Tibial nerve (tissue), 4 donors: ENCODE results near the gene NEK3. TPM values are rescaled to one million over a fixed set of nuclear protein-coding genes. Genes with fewer than 3 reads are reported as not detected.

Source experiments
- DNase-seq, 2 donors: peaks; one replicate each; pipeline ENCODE4 v3.0.0-alpha.2; 2019; ENCODE audit warnings: low spot score in 2 of 2
- H3K27ac ChIP-seq, 4 donors: fragments of 200-600 bp; sonication (generic) in 3 of 4; one replicate each; pipeline ENCODE4 v1.5.1; 2017 to 2019; ENCODE audit warnings: mild to moderate bottlenecking in 1 of 4
- H3K27me3 ChIP-seq, 2 donors: fragments of 200-600 bp; sonication (generic) in 1 of 2; one replicate each; pipeline versions ENCODE4 v1.5.1 to v1.6.0; 2017 to 2019
- H3K36me3 ChIP-seq, 3 donors: fragments of 200-600 bp; sonication (generic); one replicate each; pipeline ENCODE4 v1.5.1; 2018 to 2019
- H3K4me1 ChIP-seq, 4 donors: fragments of 200-600 bp; sonication (generic) in 3 of 4; one replicate each; pipeline ENCODE4 v1.5.1; 2017 to 2019
- H3K4me3 ChIP-seq, 4 donors: fragments of 200-600 bp; sonication (generic) in 3 of 4; one replicate each; pipeline ENCODE4 v1.5.1; 2017 to 2019; ENCODE audit warnings: mild to moderate bottlenecking in 1 of 4, moderate library complexity in 1 of 4
- H3K9me3 ChIP-seq, 4 donors: fragments of 200-600 bp; sonication (generic) in 3 of 4; one replicate each; pipeline ENCODE4 v1.5.1; 2017 to 2019
- CTCF ChIP-seq, 5 experiments: fragments of 200-600 bp in 3 of 5; fragments of 450-650 bp in 2 of 5; sonication (generic) in 3 of 5; IDR thresholded peaks; one replicate each; pipeline ENCODE4 v1.5.1; 2016 to 2019; ENCODE audit warnings: antibody characterized with exemption in 5 of 5, mild to moderate bottlenecking in 3 of 5, moderate library complexity in 2 of 5
- EP300 ChIP-seq, 2 donors: sonication (generic); formaldehyde crosslinking; IDR thresholded peaks; one replicate each; pipeline ENCODE4 v1.6.1; 2017; ENCODE audit warnings: antibody characterized with exemption in 2 of 2, mild to moderate bottlenecking in 1 of 2
- POLR2A ChIP-seq, 2 donors: fragments of 450-650 bp; IDR thresholded peaks; one replicate each; pipeline ENCODE4 v1.6.1; 2017; ENCODE audit warnings: antibody characterized with exemption in 2 of 2, mild to moderate bottlenecking in 2 of 2, moderate library complexity in 2 of 2
- WGBS, 2 donors: methylation state at CpG; one replicate each; pipeline ENCODE4 v1.1.5; 2018; 5-methylcytosine and 5-hydroxymethylcytosine counted together
- total RNA-seq, 4 donors: library from RNA; depleted of rRNA; stranded (reverse); fragments of >200 nt; gene quantifications; one replicate each; pipeline ENCODE4 v1.1.0, GENCODE V29; 2016

Gene NEK3
- total RNA-seq, 4 donors from 2014 or later: 22.0 to 49.8 (median 36.7) TPM

DNA sequence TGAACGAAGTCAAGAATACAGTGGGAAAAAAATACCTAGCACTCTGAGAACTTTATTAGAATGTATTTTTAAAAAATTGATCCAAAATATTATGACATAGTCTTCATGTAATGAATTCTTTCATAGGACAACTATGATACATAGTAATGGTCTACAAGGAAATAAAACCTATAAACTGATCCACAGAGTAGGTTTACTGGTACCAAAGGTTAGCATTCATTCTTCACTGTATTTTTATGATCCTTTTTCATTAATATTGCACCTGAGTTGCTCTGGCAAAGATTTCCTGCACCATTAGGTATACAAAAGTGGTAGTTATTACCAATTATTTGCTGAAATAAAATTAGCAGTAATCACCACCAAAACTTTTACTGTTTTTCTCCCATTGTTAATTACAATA, 4.2 kb downstream of the NEK3 start:
- H3K36me3 ChIP-seq: peaks cover 0 to 31% (median 0%) of the 10 kb centered on the region in 3 donors
- no peak overlapping the region for H3K27ac ChIP-seq
- no peaks in the 10 kb centered on the region for H3K9me3 ChIP-seq
- peaks cover 0 to 28% (median 8%) of the 10 kb centered on the region in 4 donors for H3K4me1 ChIP-seq
- H3K4me3 ChIP-seq: no peak overlapping the region
- WGBS, 2 donors: 91 to 97% methylated on average over 1 of the region's 1 CpG
- no peaks in the 10 kb centered on the region for H3K27me3 ChIP-seq
- DNase-seq: no peak
- no peak for TF ChIP-seq EP300 (IDR thresholded peaks at IDR 0.05)

- no peaks in the 10 kb centered on the region for H3K4me1 ChIP-seq
- H3K27ac ChIP-seq: no peak overlapping the region
- no peak overlapping the region for H3K4me3 ChIP-seq
- no peaks in the 10 kb centered on the region for H3K27me3 ChIP-seq
- H3K9me3 ChIP-seq: no peaks in the 10 kb centered on the region
- TF ChIP-seq EP300 (IDR thresholded peaks at IDR 0.05) (no peak), POLR2A (IDR thresholded peaks at IDR 0.05) (no peak), CTCF (IDR thresholded peaks at IDR 0.05) (no peak)
- WGBS, 2 donors: 80 to 89% methylated on average over 1 of the region's 1 CpG
- DNase-seq: no peak
- peaks cover 0 to 81% (median 6%) of the 10 kb centered on the region in 3 donors for H3K36me3 ChIP-seq
Observed at GRCh38 chr13:52147225-52147624, 12.2 kb downstream of the NEK3 start.

GRCh38 chr13:52141299-52141698, 18.1 kb downstream of the NEK3 start:
- TF ChIP-seq POLR2A (IDR thresholded peaks at IDR 0.05) (no peak), CTCF (IDR thresholded peaks at IDR 0.05) (no peak)
- Histone ChIP-seq H3K27ac (no peak overlapping the region), H3K27me3 (no peaks in the 10 kb centered on the region), H3K4me3 (no peak overlapping the region), H3K4me1 (no peaks in the 10 kb centered on the region), H3K36me3 (peaks cover 5 to 80% (median 8%) of the 10 kb centered on the region in 3 donors), H3K9me3 (no peaks in the 10 kb centered on the region)
- no peak for DNase-seq
- 43 to 56% methylated on average over 2 of the region's 2 CpGs for WGBS, 2 donors

- Histone ChIP-seq H3K27ac (no peak overlapping the region), H3K9me3 (no peaks in the 10 kb centered on the region), H3K36me3 (peaks cover 3 to 89% (median 5%) of the 10 kb centered on the region in 3 donors), H3K4me1 (no peaks in the 10 kb centered on the region), H3K4me3 (no peak overlapping the region), H3K27me3 (no peaks in the 10 kb centered on the region)
- 62 to 69% methylated on average over 3 of the region's 3 CpGs for WGBS, 2 donors
- no peak for TF ChIP-seq EP300 (IDR thresholded peaks at IDR 0.05)
- TF ChIP-seq CTCF (IDR thresholded peaks at IDR 0.05): no peak
- TF ChIP-seq POLR2A (IDR thresholded peaks at IDR 0.05): no peak
- DNase-seq: no peak
Observed at GRCh38 chr13:52137489-52137888, 21.9 kb downstream of the NEK3 start.

DNA sequence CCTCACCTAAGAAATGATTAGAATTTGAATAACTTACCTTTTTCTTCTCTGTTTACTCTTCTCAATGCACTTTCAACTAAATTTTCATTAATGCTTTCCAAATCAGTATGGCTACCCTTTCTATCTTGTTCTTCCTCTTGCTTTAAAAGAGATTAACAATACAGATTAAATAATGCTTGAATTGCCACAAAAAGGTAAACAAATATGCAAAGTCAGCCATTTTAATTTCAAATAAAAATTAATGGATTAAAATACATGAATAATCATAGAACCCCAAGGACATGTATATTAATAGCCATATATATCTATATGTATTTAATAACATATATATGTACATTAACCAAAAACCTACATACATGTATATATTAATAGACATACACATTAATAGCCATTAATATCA, 22.6 kb downstream of the NEK3 start:
- no peaks in the 10 kb centered on the region for H3K27me3 ChIP-seq
- no peaks in the 10 kb centered on the region for H3K9me3 ChIP-seq
- peaks cover 3 to 94% (median 5%) of the 10 kb centered on the region in 3 donors for H3K36me3 ChIP-seq
- H3K27ac ChIP-seq: no peak overlapping the region
- TF ChIP-seq POLR2A (IDR thresholded peaks at IDR 0.05) (no peak), CTCF (IDR thresholded peaks at IDR 0.05) (no peak), EP300 (IDR thresholded peaks at IDR 0.05) (no peak)
- no peak overlapping the region for H3K4me3 ChIP-seq
- H3K4me1 ChIP-seq: no peaks in the 10 kb centered on the region
- DNase-seq: no peak

DNA sequence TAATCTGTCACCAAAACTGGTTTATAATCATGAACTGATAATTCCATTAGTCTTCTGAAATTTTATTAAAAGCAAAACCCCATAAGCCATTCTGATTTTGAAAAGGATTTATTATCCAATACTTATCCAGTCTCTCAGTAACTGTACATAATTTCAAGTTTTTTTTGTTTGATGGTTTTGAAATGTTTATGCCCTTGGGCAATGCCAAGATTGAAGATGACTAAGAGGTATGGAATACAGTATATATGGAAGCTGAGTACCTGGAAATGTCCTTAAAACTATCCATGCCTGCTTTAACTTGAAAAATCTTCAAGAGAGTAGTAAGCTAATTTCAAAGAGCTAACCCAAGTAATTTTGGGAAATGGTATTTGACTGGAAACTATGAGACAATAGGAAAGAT, 28.8 kb downstream of the NEK3 start:
- TF ChIP-seq POLR2A (IDR thresholded peaks at IDR 0.05) (no peak), EP300 (IDR thresholded peaks at IDR 0.05) (no peak), CTCF (IDR thresholded peaks at IDR 0.05) (no peak)

More for the DNA sequence above, 28.8 kb downstream of the NEK3 start:
- no peaks in the 10 kb centered on the region for H3K9me3 ChIP-seq
- H3K27me3 ChIP-seq: no peaks in the 10 kb centered on the region
- no peak overlapping the region for H3K27ac ChIP-seq
- H3K4me1 ChIP-seq: peaks cover 0 to 19% (median 6%) of the 10 kb centered on the region in 4 donors
- H3K36me3 ChIP-seq: peaks cover 0 to 48% (median 0%) of the 10 kb centered on the region in 3 donors
- DNase-seq: no peak
- H3K4me3 ChIP-seq: no peak overlapping the region
